Gastroesophageal sphincter (tissue), 4 donors: ENCODE data around the gene CRIM1. TPM values are rescaled to one million over a fixed set of nuclear protein-coding genes. Genes with fewer than 3 reads are reported as not detected.
A peak's percentile ranks its signal among the peaks of the same experiment; 100 is the strongest.

ENCODE experiments used
- ATAC-seq: fragments of 150-250 bp; one replicate; pipeline ENCODE4 v1.9.1; 2016; ENCODE audit warnings: mild to moderate bottlenecking, moderate library complexity
- H3K27ac ChIP-seq, 4 donors: fragments of 200-600 bp; sonication (generic) in 3 of 4; 1 replicate in 3 of 4; 2 replicates in 1 of 4; pipeline ENCODE4 v1.5.1; 2016 to 2019
- H3K27me3 ChIP-seq: fragments of 200-600 bp; sonication (generic); one replicate; pipeline ENCODE4 v1.5.1; 2019
- H3K36me3 ChIP-seq, 2 donors: fragments of 200-600 bp; sonication (generic); one replicate each; pipeline ENCODE4 v1.5.1; 2019; ENCODE audit warnings: control low read depth in 1 of 2
- H3K4me1 ChIP-seq, 3 donors: fragments of 200-600 bp; sonication (generic); 1 replicate in 2 of 3; 2 replicates in 1 of 3; pipeline ENCODE4 v1.5.1; 2016 to 2019; ENCODE audit warnings: control low read depth in 2 of 3
- H3K4me3 ChIP-seq, 2 donors: fragments of 200-600 bp; sonication (generic); one replicate each; pipeline ENCODE4 v1.5.1; 2019; ENCODE audit warnings: mild to moderate bottlenecking in 1 of 2, moderate library complexity in 1 of 2
- H3K9me3 ChIP-seq, 3 donors: fragments of 200-600 bp; sonication (generic); one replicate each; pipeline ENCODE4 v1.5.1; 2017 to 2019; ENCODE audit warnings: control low read depth in 2 of 3
- CTCF ChIP-seq, 4 experiments: fragments of 200-600 bp in 2 of 4; fragments of 450-650 bp in 2 of 4; sonication (generic) in 1 of 4; IDR thresholded peaks; one replicate each; pipeline ENCODE4 v1.5.1; 2017 to 2019; ENCODE audit warnings: antibody characterized with exemption in 4 of 4, mild to moderate bottlenecking in 2 of 4, moderate library complexity in 2 of 4
- EP300 ChIP-seq: sonication (generic); formaldehyde crosslinking; IDR thresholded peaks from one replicate; pipeline ENCODE4 v1.6.1; 2017; ENCODE audit warnings: antibody characterized with exemption, mild to moderate bottlenecking
- POLR2A ChIP-seq, 2 donors: fragments of 450-650 bp; IDR thresholded peaks; one replicate each; pipeline ENCODE4 v1.6.1; 2017; ENCODE audit warnings: antibody characterized with exemption in 2 of 2, mild to moderate bottlenecking in 2 of 2, moderate library complexity in 1 of 2
- POLR2AphosphoS5 ChIP-seq: sonication (generic); formaldehyde crosslinking; IDR thresholded peaks from one replicate; pipeline ENCODE4 v1.6.1; 2017; ENCODE audit warnings: antibody characterized with exemption
- WGBS, 2 donors: methylation state at CpG; one replicate each; pipeline ENCODE4 v1.1.5; 2018; ENCODE audit warnings: low coverage in 1 of 2; 5-methylcytosine and 5-hydroxymethylcytosine counted together
- total RNA-seq, 4 donors: library from RNA; depleted of rRNA; stranded (reverse); fragments of >200 nt; gene quantifications; one replicate each; pipeline ENCODE4 v1.1.0, GENCODE V29; 2016

Gene CRIM1
- total RNA-seq, 4 donors from 2014 or later = 150 to 342 (median 203) TPM

- Histone ChIP-seq H3K36me3 (peaks cover 7 to 100% of the 10 kb centered on the region in 2 donors), H3K4me3 (no peak overlapping the region), H3K27me3 (no peaks in the 10 kb centered on the region), H3K4me1 (no peaks in the 10 kb centered on the region), H3K27ac (peak overlapping the region in 1 of 4 donors; percentile 15), H3K9me3 (no peaks in the 10 kb centered on the region)
- no peak for ATAC-seq
- TF ChIP-seq POLR2A (IDR thresholded peaks at IDR 0.05) = no peak
- TF ChIP-seq POLR2AphosphoS5 = no peak
- no peak for TF ChIP-seq EP300
- no peak for TF ChIP-seq CTCF (IDR thresholded peaks at IDR 0.05)
- WGBS, 2 donors = 49 to 75% methylated on average over 5 to 7 of the region's 8 CpGs
These were observed 160.7 kb downstream of the CRIM1 start for GRCh38 chr2:36516136-36516870.

GRCh38 chr2:36520431-36520830 is 164.9 kb downstream of the CRIM1 start:
- 93% methylated on average over 3 of the region's 4 CpGs; no CpG with 5 or more reads in 1 of the 2 donors for WGBS, 2 donors

GRCh38 chr2:36523153-36523552 is 167.6 kb downstream of the CRIM1 start:
- H3K4me3 ChIP-seq = no peak overlapping the region
- no peaks in the 10 kb centered on the region for H3K4me1 ChIP-seq
- no peak for ATAC-seq
- H3K27me3 ChIP-seq = no peaks in the 10 kb centered on the region
- H3K27ac ChIP-seq = no peak overlapping the region
- no peaks in the 10 kb centered on the region for H3K9me3 ChIP-seq
- WGBS, 2 donors = 29 to 57% methylated on average over 1 to 4 of the region's 4 CpGs
- H3K36me3 ChIP-seq = peaks cover 3 to 87% of the 10 kb centered on the region in 2 donors
- TF ChIP-seq POLR2AphosphoS5 (no peak), EP300 (no peak), POLR2A (IDR thresholded peaks at IDR 0.05) (no peak), CTCF (IDR thresholded peaks at IDR 0.05) (no peak)

More at GRCh38 chr2:36520431-36520830, 164.9 kb downstream of the CRIM1 start:
- H3K36me3 ChIP-seq = peaks cover 5 to 99% of the 10 kb centered on the region in 2 donors
- no peak overlapping the region for H3K27ac ChIP-seq
- no peaks in the 10 kb centered on the region for H3K9me3 ChIP-seq
- no peak overlapping the region for H3K4me3 ChIP-seq
- TF ChIP-seq POLR2AphosphoS5 = no peak
- no peak for TF ChIP-seq CTCF (IDR thresholded peaks at IDR 0.05)
- no peak for TF ChIP-seq POLR2A (IDR thresholded peaks at IDR 0.05)
- TF ChIP-seq EP300 = no peak
- ATAC-seq = no peak
- no peaks in the 10 kb centered on the region for H3K4me1 ChIP-seq
- H3K27me3 ChIP-seq = no peaks in the 10 kb centered on the region

- no peak overlapping the region for H3K4me3 ChIP-seq
- H3K27me3 ChIP-seq = no peaks in the 10 kb centered on the region
- TF ChIP-seq CTCF (IDR thresholded peaks at IDR 0.05) = no peak
- TF ChIP-seq EP300 = no peak
- TF ChIP-seq POLR2A (IDR thresholded peaks at IDR 0.05) = no peak
- no peak for TF ChIP-seq POLR2AphosphoS5
- peaks cover 0 to 75% of the 10 kb centered on the region in 2 donors for H3K36me3 ChIP-seq
- H3K9me3 ChIP-seq = no peaks in the 10 kb centered on the region
- no peak overlapping the region for H3K27ac ChIP-seq
- no peak for ATAC-seq
- WGBS, 2 donors = 76 to 100% methylated on average over 2 to 5 of the region's 5 CpGs
- H3K4me1 ChIP-seq = no peaks in the 10 kb centered on the region
These were observed 169.7 kb downstream of the CRIM1 start for GRCh38 chr2:36525245-36525644.

GRCh38 chr2:36526226-36526625 is 170.6 kb downstream of the CRIM1 start:
- no peaks in the 10 kb centered on the region for H3K27me3 ChIP-seq
- 53 to 56% methylated on average over 2 of the region's 2 CpGs for WGBS, 2 donors
- no peak overlapping the region for H3K27ac ChIP-seq
- no peaks in the 10 kb centered on the region for H3K9me3 ChIP-seq
- no peaks in the 10 kb centered on the region for H3K4me1 ChIP-seq
- peaks cover 0 to 73% of the 10 kb centered on the region in 2 donors for H3K36me3 ChIP-seq
- no peak for ATAC-seq
- no peak overlapping the region for H3K4me3 ChIP-seq
- TF ChIP-seq POLR2A (IDR thresholded peaks at IDR 0.05) (no peak), EP300 (no peak), POLR2AphosphoS5 (no peak), CTCF (IDR thresholded peaks at IDR 0.05) (no peak)
